Caki2 (cell line): ENCODE data around the gene PLXNA3. TPM values are rescaled to one million over a fixed set of nuclear protein-coding genes. Genes with fewer than 3 reads are reported as not detected.

Experiments
- DNase-seq: peaks from one replicate; pipeline ENCODE4 v3.0.0-alpha.2; 2015; ENCODE audit warnings: low read depth
- in situ Hi-C: cut with HindIII; loops from 2 replicates; pipeline ENCODE4 v1.10.0; 2016; ENCODE audit warnings: low sequenced_read_pairs, low pct_unique_long_range_greater_than_20kb, mixed read lengths
- total RNA-seq: library from RNA; depleted of rRNA; stranded (reverse); fragments of >200 nt; shearing (Covaris generic); gene quantifications from 2 replicates; pipeline ENCODE4 v1.2.3, GENCODE V29; 2014; ENCODE audit warnings: low replicate concordance

The PLXNA3 gene
- total RNA-seq, 1 experiment from 2014 or later: 2.2 TPM

DNA sequence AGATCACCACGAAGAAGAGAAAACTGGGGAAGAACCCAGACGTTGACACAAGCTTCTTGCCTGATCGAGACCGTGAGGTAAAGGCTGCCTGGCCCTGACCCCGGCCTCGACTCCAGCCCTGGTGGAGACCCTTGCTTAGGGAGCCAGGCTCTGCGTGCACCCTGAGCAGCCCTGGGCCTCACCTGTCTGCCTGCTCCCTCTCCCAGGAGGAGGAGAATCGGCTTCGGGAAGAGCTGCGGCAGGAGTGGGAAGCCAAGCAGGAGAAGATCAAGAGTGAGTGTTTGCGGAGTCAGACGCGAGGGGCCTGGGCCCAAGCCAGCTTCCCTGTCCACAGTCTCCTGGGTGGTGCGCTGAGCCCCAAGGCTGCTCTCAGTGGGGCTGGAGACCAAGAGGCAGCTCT lies 9.6 kb upstream of the PLXNA3 start:
- DNase-seq: no peak

DNA sequence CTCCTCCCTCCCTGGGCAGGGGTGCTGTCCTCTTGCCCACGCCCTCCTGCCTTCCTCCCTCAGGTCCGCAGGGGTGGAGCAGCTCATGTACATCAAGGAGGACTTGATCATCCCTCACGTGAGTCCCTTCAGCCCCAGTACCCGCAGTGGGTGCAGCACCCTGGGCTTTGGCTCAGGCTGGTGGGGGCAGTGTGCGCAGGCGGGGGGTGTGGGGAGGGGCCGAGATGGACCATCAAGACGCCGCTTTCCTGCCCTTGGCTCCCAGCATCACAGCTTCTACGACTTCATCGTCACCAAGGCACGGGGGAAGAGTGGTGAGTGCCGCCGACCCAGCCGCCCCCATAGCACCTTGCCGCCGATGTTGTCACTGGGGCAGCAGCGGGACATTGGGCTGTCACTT lies 8.5 kb upstream of the PLXNA3 start:
- in situ Hi-C loops: no loop called here

More for the DNA sequence above, 9.6 kb upstream of the PLXNA3 start:
- in situ Hi-C loops: no loop called here

DNA sequence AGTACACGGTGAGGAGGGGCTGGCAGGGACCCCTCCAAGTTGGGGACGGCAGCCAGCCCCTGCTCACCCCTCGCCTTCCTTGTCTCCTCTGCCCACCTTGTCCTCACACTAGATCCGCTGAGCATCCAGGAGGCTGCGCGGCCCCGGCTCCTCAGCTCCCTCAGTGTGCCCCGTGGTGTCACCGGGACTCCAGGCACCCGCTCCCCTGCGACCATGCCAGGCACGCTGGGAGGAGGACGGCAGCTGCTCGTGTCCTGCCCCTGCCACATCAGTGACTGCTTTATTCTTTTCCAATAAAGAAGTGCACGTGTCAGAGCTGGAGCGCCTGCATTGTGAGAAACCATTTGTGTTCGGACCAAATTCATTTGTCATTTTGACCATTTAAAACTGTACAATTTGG lies 7.8 kb upstream of the PLXNA3 start:
- DNase-seq: no peak
- in situ Hi-C loops: no loop called here

More for the DNA sequence above, 8.5 kb upstream of the PLXNA3 start:
- no peak for DNase-seq

DNA sequence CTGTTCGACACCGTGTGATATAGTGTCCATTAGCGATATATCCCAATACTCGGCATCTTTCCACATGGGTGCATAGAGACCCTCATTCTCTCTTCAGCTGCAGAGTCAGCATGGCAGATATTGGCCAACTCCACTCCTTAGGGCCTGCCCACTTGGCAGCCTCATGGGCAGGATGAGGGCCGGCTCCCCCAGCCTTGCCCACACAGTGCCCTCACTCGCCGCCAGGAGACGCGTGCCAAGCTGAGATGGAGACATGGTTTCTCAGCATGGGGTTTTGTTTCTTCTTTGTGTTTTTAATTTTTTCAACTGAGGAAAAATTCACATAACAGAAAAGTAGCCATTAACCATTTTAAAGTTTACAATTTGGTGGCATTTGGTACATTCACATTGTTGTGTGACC lies 5.3 kb upstream of the PLXNA3 start:
- no peak for DNase-seq
- in situ Hi-C loops: no loop called here

DNA sequence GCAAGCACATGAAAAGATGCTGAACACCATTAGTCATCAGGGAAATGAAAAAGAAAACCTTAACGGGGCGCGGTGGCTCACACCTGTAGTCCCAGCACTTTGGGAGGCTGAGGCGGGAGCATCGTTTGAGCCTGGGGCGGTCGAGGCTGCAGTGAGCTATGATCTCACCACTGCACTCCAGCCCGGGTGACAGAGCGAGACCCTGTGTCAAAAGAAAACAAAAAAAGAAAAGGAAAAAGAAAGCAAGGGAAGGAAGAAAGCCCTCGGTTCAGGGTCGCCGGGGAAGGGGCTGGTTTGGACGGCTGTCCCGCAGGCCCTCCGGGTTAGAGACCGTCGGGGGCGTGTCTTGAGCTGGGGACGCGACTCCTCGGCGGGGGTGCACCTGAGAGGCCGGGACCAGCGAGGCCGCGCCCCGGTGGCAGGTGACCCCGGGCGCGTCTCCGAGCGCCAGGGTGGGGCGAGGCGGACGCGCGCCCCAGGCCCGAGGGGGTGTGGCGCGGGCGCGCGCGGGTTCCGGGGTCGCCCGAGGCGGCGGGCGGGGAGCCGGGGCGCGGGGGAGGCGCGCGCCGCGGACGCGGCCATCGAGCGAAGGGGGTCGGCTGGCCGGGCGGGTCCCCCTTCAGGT lies 478 bp upstream of the PLXNA3 start:
- DNase-seq: peak; percentile 30
- in situ Hi-C loops: no loop called here

DNA sequence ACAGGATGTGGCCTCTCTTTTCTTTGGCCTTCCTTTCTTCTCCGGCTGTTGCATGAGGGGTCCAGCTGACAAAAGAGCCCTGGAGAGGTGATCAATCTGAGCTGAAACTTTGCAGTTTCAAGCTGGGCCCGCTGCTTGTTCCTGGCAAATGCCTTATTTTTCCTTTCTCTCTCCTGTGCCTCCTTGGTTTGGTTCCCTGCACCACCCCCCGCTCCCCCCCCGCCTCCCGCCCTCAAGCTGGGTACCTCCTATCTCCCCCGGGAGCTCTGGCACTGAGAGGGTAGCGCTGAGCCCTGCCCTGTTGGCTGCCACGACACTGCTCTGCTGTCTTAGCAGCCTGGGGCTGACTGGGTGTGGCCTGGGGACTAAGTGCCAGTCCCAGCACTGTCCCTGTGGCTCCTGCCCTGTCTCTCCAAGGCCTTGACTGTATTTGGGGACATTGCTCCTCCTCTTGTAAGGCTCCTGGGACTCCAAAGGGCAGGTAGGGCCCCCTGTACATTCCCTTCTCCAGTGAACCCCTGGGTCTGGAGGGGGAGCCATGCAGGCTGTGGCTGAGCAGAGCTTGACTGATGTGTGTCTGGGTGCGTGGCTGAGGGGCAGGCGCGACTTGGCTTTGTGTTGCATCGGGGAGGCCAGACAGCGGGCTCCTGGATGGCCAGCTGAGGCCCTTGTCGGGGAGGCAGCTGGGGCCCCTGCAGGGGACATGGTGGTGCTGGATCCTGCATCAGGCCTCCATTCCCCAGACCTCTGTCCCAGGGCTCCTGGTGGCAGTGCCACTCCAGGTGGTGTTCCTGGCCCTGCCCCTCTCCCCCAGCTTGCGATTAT lies 1.1 kb downstream of the PLXNA3 start:
- in situ Hi-C loops: no loop called here
- peak; percentile 11 for DNase-seq

DNA sequence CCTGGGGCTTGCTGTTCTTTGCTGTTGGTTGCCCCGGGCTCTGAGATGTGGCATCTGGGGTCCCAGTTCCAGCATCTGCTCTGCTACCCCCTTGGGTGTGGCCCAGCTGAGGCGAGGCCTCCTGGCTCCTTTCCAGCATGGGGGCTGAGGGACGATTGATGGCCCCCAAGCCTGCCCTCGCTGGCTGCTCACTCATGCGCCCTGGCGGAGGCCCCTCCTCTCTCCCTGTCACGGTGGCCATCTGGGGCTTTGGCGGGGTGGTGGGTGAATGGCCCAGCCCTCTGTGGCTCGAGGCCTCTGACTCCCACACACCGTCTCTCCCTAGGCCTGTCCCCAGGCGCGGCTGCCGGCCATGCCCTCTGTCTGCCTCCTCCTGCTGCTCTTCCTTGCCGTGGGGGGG lies 1.8 kb downstream of the PLXNA3 start:
- in situ Hi-C loops: no loop called here
- DNase-seq: no peak

DNA sequence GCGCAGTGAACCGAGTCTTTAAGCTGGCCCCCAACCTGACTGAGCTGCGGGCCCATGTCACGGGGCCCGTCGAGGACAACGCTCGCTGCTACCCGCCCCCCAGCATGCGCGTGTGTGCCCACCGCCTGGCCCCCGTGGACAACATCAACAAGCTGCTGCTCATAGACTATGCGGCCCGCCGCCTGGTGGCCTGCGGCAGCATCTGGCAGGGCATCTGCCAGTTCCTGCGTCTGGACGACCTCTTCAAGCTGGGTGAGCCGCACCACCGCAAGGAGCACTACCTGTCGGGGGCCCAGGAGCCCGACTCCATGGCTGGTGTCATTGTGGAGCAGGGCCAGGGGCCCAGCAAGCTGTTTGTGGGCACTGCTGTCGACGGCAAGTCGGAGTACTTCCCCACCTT lies 2.2 kb downstream of the PLXNA3 start:
- in situ Hi-C loops: no loop called here
- DNase-seq: no peak

DNA sequence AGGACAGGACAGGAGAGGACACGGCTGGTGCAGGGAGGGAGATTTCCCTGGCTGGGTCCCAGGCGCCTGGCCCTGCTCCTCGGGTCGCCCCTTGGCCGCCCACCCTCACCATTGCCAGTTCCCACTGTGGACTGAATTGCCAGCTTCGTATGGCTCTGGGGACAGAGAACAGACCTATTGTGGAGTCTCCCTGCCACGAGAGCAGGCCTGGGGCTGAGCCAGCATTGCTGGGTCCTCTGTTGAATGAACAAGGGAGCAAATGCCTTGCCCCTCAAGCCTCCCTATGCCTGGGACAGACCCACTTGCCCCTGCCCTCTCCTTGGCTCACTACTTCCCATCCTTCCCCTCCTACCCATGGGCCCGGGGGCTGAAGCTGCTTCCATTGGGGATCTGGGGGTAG lies 4.3 kb downstream of the PLXNA3 start:
- in situ Hi-C loops: no loop called here

DNA sequence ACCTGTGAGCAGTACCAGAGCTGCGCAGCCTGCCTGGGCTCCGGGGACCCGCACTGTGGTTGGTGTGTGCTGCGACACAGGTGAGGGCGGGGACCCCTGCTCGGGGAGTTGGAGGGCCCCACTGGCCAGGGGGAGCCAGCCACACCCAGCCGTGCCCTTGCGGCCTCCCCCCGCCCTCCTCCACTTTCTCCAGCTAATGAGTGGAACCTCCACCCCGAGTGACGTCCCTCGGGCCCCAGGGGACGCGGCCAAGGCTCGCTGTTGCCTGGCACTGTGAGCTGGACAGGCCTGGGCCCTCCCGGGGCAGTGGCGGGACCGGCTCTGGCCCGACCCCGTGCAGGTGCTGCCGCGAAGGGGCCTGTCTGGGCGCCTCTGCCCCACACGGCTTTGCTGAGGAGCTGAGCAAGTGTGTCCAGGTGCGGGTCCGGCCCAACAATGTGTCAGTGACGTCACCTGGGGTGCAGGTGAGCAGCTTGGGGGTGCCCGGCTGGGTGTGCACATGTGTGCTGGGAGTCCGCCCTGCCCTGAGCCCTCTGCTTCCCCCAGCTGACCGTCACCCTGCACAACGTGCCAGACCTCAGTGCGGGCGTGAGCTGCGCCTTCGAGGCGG lies 5.6 kb downstream of the PLXNA3 start:
- DNase-seq: no peak
- in situ Hi-C loops: no loop called here

More for the DNA sequence above, 4.3 kb downstream of the PLXNA3 start:
- no peak for DNase-seq

DNA sequence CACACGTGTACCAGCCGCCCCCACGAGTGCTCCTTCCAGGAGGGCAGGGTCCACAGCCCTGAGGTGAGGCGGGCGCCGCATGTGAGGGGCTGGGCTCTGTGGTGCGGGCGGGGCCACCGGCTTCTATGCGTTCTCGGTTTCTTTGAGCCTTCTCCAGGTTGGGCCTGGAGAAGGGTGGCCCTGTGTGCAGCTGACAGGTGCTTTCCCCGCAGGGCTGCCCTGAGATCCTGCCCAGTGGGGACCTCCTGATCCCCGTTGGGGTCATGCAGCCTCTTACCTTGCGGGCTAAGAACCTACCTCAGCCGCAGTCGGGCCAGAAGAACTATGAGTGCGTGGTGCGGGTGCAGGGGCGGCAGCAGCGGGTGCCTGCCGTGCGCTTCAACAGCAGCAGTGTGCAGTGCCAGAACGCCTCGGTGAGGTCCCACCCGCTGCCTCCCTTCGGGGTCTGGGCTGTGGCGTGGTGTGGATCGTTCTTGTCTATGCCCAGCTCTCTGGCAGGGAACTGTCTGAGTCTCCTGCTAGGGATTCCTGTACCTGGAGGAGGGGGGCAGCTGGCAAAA lies 6.8 kb downstream of the PLXNA3 start:
- no peak for DNase-seq
- in situ Hi-C loops: no loop called here

DNA sequence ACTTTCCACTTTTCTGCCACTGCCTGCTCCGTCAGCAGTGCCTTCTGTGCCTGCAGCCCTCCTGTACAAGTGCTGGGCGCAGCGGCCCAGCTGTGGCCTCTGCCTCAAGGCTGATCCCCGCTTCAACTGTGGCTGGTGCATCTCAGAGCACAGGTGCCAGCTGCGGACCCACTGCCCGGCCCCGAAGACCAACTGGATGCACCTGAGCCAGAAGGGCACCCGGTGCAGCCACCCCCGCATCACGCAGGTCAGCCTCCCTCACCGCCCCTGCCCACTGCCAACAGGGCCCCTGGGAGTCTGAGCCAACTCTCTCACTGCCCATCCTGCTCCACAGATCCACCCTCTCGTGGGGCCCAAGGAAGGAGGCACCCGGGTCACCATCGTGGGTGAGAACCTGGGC lies 7.5 kb downstream of the PLXNA3 start:
- in situ Hi-C loops: no loop called here
- no peak for DNase-seq

DNA sequence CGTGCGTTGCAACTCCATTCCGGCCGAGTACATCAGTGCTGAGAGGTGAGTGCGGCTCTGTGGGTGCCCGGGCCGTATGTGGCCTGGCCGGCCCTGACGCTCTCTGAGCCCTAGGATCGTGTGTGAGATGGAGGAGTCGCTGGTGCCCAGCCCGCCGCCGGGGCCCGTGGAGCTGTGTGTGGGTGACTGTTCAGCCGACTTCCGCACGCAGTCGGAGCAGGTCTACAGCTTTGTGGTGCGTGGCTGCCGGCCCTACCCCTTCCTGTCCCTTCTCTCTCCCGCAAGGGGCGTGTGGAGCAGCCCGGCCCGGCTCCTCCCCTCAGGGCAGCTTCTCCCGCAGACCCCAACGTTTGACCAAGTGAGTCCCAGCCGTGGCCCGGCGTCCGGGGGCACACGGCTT lies 8.0 kb downstream of the PLXNA3 start:
- in situ Hi-C loops: no loop called here
- no peak for DNase-seq

DNA sequence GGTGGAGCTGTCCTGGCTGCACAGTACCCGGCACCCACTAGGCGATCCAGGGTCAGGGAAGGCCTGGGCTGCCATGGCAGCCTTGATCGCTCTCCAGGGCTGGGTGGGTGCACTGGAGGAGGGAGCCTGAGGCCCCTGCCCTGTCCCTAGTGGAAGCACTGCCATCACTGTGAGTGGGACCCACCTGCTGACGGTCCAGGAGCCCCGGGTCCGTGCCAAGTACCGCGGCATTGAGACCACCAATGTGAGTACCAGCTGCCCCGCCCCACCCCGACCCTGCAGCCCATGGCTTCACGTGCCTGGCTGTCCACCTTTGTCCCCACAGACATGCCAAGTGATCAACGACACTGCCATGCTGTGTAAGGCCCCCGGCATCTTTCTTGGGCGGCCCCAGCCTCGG lies 8.8 kb downstream of the PLXNA3 start:
- in situ Hi-C loops: no loop called here
- DNase-seq: no peak

DNA sequence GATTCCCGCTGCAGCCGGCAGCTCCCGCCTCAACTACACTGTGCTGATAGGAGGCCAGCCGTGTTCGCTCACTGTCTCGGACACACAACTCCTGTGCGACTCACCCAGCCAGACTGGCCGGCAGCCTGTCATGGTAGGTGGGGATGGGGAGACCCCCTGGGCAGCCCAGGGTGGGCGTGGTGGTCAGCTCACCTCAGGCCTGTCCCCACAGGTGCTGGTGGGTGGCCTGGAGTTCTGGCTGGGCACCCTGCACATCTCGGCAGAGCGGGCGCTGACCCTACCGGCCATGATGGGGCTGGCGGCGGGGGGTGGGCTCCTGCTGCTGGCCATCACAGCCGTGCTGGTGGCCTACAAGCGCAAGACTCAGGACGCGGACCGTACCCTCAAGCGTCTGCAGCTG lies 9.5 kb downstream of the PLXNA3 start:
- no peak for DNase-seq
- in situ Hi-C loops: no loop called here

DNA sequence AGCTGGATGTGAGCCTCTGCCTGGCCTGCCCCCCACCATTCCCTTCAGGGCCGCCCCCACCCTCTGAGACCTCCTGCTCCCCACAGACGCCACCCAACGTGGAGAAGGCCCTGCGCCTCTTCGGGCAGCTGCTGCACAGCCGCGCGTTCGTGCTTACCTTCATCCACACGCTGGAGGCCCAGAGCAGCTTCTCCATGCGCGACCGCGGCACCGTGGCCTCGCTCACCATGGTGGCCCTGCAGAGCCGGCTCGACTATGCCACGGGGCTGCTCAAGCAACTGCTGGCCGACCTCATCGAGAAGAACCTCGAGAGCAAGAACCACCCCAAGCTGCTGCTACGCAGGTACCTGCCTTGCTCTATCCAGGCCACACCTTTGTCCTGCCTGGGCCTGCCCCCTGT lies 10.1 kb downstream of the PLXNA3 start:
- in situ Hi-C loops: no loop called here
- no peak for DNase-seq

DNA sequence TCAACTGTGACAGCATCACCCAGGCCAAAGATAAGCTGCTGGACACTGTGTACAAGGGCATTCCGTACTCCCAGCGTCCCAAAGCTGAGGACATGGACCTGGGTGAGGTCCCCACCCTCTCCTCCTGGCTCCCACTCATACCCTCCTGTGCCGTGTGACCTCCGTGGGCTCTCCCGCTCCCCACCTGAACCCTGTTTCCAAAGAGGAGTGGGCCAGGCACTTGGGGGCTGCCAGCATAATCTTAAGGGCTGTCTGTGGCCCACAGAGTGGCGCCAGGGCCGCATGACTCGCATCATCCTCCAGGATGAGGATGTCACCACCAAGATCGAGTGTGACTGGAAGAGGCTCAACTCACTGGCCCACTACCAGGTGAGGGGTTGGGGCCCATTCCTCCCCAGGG lies 11.0 kb downstream of the PLXNA3 start:
- no peak for DNase-seq
- in situ Hi-C loops: no loop called here

DNA sequence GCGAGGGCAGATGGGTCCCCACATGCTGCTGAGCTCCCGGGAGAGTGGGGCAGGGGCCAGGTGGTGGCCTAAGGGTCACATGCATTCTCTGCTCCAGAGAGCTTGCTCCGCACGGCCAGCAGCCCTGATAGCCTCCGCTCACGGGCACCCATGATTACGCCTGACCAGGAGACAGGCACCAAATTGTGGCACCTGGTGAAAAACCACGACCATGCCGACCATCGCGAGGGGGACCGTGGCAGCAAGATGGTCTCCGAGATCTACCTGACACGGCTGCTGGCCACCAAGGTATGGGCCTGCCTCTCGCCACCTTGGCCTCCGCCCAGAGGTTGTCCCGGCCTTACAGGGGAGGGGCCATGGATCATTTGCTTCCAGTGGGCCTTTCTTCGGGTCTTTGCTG lies 11.8 kb downstream of the PLXNA3 start:
- DNase-seq: no peak
- in situ Hi-C loops: no loop called here

DNA sequence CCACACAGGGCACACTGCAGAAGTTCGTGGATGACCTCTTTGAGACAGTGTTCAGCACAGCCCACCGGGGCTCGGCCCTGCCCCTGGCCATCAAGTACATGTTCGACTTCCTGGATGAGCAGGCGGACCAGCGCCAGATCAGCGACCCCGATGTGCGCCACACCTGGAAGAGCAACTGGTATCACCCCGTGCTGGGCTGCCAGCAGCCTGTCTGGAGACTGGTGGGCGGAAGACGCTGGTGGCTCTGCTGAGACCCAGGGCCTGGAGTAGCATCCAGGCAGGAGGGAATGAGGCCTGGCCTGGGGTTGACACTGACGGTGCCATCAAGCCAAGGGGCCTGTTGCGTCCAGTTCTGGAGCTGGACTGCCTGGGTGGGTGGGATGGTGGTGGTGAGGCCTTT lies 12.4 kb downstream of the PLXNA3 start:
- in situ Hi-C loops: no loop called here

More for the DNA sequence above, 12.4 kb downstream of the PLXNA3 start:
- DNase-seq: no peak
